ENCODE results near the gene IQCK. TPM values are rescaled to one million over a fixed set of nuclear protein-coding genes. Genes with fewer than 3 reads are reported as not detected.

IQCK gene
- total RNA-seq, 1 donor from 2014 or later = 1.3 TPM

DNA sequence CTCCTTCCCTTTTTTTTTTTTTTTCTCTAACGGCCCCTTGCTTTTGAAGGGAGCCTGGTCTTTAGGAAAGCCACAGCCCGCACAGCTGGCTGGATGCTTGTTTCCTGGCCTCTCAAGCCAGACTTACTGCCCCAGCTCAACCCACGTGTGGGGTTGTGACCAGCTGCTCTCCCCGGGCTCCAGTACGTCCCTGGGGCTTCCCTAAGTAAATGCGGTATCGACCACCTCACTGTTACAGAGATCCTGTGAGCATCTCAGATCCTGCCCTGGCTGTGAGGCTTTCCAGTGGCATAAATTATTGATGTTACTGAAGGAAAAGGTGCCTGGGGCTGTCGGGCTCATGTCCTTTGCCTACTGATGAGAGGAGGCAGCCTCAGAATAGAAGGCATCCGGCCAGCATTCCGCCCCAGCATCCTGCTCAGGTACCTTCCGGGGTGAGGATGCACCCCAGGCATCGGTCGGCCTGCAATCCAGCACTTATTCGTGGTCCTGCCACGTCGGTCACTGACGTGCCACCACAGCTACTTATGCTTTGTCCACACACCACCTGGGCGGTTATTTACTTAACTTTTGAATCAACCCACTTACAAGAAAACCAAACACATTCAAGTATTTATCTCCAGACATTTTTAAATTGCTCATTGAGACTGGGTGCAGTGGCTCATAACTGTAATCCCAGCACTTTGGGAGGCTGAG is 156.9 kb downstream of the IQCK start:
- FAIRE-seq (no peak), DNase-seq (ENCODE audit: low read depth) (no peak)
- TF ChIP-seq, protein P1, sequence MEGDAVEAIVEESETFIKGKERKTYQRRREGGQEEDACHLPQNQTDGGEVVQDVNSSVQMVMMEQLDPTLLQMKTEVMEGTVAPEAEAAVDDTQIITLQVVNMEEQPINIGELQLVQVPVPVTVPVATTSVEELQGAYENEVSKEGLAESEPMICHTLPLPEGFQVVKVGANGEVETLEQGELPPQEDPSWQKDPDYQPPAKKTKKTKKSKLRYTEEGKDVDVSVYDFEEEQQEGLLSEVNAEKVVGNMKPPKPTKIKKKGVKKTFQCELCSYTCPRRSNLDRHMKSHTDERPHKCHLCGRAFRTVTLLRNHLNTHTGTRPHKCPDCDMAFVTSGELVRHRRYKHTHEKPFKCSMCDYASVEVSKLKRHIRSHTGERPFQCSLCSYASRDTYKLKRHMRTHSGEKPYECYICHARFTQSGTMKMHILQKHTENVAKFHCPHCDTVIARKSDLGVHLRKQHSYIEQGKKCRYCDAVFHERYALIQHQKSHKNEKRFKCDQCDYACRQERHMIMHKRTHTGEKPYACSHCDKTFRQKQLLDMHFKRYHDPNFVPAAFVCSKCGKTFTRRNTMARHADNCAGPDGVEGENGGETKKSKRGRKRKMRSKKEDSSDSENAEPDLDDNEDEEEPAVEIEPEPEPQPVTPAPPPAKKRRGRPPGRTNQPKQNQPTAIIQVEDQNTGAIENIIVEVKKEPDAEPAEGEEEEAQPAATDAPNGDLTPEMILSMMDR (IDR thresholded peaks at IDR 0.05; ENCODE audit: insufficient read depth, low read length, severe bottlenecking) = no peak
- Histone ChIP-seq H3K4me3 (ENCODE audit: low read depth, low read length) (no peak overlapping the region), H3K27me3 (ENCODE audit: control insufficient read depth, insufficient read depth, low read length) (peaks cover 2% of the 10 kb centered on the region), H3K36me3 (ENCODE audit: control insufficient read depth, insufficient read depth, low read length) (no peaks in the 10 kb centered on the region)

DNA sequence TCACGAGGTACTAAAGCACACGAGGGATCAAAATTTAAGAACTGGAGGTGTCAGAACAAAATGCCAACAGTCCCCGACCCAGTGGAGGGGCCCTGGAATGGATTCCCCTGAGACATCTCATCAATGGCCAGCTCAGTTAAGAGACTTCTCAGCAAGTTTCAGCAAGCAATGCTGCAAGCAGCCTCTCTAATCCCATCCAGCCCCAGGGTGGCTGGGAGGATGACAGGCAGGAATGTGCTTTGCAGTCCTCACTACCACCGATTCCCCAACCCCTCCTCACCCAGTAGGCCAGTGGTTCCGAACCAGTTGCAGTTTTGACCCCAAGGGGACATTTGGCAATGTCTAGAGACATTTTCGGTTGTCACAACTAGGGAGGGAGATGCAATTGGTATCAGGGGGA is 157.8 kb downstream of the IQCK start:
- Histone ChIP-seq H3K36me3 (ENCODE audit: control insufficient read depth, insufficient read depth, low read length) (no peaks in the 10 kb centered on the region), H3K27me3 (ENCODE audit: control insufficient read depth, insufficient read depth, low read length) (peaks cover 2% of the 10 kb centered on the region), H3K4me3 (ENCODE audit: low read depth, low read length) (no peak overlapping the region)
- FAIRE-seq (no peak), DNase-seq (ENCODE audit: low read depth) (no peak)
- TF ChIP-seq, protein P1 (IDR thresholded peaks at IDR 0.05; ENCODE audit: insufficient read depth, low read length, severe bottlenecking) = no peak

DNA sequence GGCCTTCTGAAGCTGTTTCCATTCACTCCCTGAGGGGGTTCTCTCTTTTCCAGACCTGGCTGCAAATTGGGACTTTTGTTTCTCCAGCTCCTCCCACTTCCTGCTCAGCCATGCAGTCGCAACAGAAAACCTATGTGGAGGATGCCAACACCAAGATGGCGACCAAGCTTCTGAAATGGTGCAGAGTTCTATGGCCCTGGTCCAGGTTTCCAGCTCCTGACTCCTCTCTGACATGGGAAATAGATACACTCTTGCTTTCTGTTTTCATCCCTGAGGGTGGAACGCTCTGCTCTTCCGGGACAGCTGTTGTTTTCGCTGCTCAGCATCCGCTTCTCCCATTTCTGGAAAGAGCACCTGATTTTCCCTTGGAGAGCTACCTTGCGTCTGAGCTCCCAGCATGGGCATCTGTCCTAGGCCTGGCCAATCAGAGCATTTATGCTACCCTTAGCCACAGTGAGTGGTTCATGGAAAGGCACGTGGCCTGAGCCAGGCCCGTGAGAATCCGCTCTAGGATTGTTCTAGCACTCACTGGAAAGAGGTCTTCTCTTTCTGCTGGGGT is 158.5 kb downstream of the IQCK start:
- FAIRE-seq = no peak
- TF ChIP-seq, protein P1 (IDR thresholded peaks at IDR 0.05; ENCODE audit: insufficient read depth, low read length, severe bottlenecking) = no peak
- Histone ChIP-seq H3K36me3 (ENCODE audit: control insufficient read depth, insufficient read depth, low read length) (no peaks in the 10 kb centered on the region), H3K4me3 (ENCODE audit: low read depth, low read length) (no peak overlapping the region), H3K27me3 (ENCODE audit: control insufficient read depth, insufficient read depth, low read length) (peaks cover 2% of the 10 kb centered on the region)
- no peak for DNase-seq (ENCODE audit: low read depth)

DNA sequence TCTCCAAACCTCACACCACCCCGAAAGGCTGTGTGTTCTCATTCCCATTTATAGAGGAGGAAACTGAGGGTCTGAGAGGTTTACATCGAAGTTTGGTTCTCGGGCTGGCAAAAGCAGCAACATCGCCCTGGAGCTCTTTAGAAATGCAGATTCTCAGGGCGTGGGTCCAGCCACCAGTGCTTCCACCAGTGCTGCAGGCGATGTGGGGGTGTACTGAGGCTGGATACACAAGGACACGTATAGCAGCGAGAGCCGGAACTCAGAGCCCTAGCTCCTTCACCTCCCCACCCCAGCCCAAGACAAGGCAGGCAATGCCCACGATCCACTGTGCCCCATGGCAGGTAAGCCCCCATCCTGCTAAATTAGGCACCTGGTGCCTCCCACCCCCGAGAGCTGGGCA is 160.7 kb downstream of the IQCK start:
- no peak for FAIRE-seq
- Histone ChIP-seq H3K36me3 (ENCODE audit: control insufficient read depth, insufficient read depth, low read length) (no peaks in the 10 kb centered on the region), H3K27me3 (ENCODE audit: control insufficient read depth, insufficient read depth, low read length) (peaks cover 14% of the 10 kb centered on the region), H3K4me3 (ENCODE audit: low read depth, low read length) (no peak overlapping the region)
- no peak for DNase-seq (ENCODE audit: low read depth)
- TF ChIP-seq, protein P1 (IDR thresholded peaks at IDR 0.05; ENCODE audit: insufficient read depth, low read length, severe bottlenecking) = no peak

DNA sequence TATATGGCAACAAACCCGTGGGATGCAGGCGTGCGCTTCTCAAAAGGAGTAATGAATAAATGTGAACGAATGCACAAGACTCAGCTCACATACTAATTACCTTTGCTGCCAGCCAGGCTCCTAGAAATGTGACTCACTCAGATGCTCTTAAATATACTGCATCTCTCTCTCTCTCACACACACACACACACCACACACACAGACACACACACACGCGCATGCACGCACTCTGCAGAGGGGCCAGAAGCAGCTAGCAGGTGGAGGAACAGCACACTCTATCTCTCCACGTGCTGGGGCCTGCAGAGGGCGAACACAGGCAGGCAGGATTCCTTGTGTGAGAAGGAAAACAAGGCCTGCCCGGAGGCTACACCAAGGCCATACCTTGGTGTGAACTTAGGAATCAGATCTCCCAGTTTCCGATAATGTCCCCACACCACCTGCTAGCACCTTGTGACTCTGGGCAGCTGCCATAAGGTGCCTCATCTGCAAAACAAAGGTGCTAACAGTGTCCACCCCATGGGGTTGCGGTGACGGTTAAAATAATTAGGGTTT is 161.2 kb downstream of the IQCK start:
- Histone ChIP-seq H3K36me3 (ENCODE audit: control insufficient read depth, insufficient read depth, low read length) (no peaks in the 10 kb centered on the region), H3K27me3 (ENCODE audit: control insufficient read depth, insufficient read depth, low read length) (peaks cover 15% of the 10 kb centered on the region), H3K4me3 (ENCODE audit: low read depth, low read length) (no peak overlapping the region)
- FAIRE-seq = no peak
- TF ChIP-seq, protein P1 (IDR thresholded peaks at IDR 0.05; ENCODE audit: insufficient read depth, low read length, severe bottlenecking) = peak; percentile 21
- peak; percentile 91 for DNase-seq (ENCODE audit: low read depth)
